Heart left ventricle (tissue), 16 donors: ENCODE data around the gene PPP1R9A. TPM values are rescaled to one million over a fixed set of nuclear protein-coding genes. Genes with fewer than 3 reads are reported as not detected.

ENCODE experiments used
- ATAC-seq, 4 donors: fragments of 200-7000 bp; cut with Tn5 transposase; one replicate each; pipeline ENCODE4 v1.9.1; 2020 to 2022; ENCODE audit warnings: moderate library complexity in 4 of 4, mild to moderate bottlenecking in 3 of 4, moderate number of reproducible peaks in 1 of 4
- DNase-seq, 5 donors: peaks; one replicate each; pipeline ENCODE4 v3.0.0-alpha.2; 2020
- H3K27ac ChIP-seq, 12 donors: fragments of 200-600 bp; sonication (generic) in 4 of 12; one replicate each; pipeline versions ENCODE4 v1.5.0 to v1.8.0; 2016 to 2022; ENCODE audit warnings: mild to moderate bottlenecking in 2 of 12
- H3K27me3 ChIP-seq, 9 donors: fragments of 200-600 bp; sonication (generic) in 2 of 9; one replicate each; pipeline versions ENCODE4 v1.5.1 to v1.8.0; 2016 to 2022; ENCODE audit warnings: mild to moderate bottlenecking in 3 of 9
- H3K36me3 ChIP-seq, 9 donors: fragments of 200-600 bp; sonication (generic) in 2 of 9; one replicate each; pipeline versions ENCODE4 v1.5.0 to v1.8.0; 2018 to 2022; ENCODE audit warnings: mild to moderate bottlenecking in 2 of 9
- H3K4me1 ChIP-seq, 12 donors: fragments of 200-600 bp; sonication (generic) in 4 of 12; one replicate each; pipeline versions ENCODE4 v1.5.0 to v1.8.0; 2016 to 2022; ENCODE audit warnings: mild to moderate bottlenecking in 3 of 12
- H3K4me3 ChIP-seq, 12 donors: fragments of 200-600 bp; sonication (generic) in 4 of 12; one replicate each; pipeline versions ENCODE4 v1.5.0 to v1.8.0; 2017 to 2022; ENCODE audit warnings: mild to moderate bottlenecking in 9 of 12, moderate library complexity in 4 of 12
- H3K9me3 ChIP-seq, 12 donors: fragments of 200-600 bp; sonication (generic) in 4 of 12; one replicate each; pipeline versions ENCODE4 v1.5.0 to v1.8.0; 2016 to 2022; ENCODE audit warnings: mild to moderate bottlenecking in 1 of 12
- POLR2A ChIP-seq, 2 donors: fragments of 450-650 bp; IDR thresholded peaks; one replicate each; pipeline ENCODE4 v1.6.1; 2017; ENCODE audit warnings: antibody characterized with exemption in 2 of 2, mild to moderate bottlenecking in 2 of 2, moderate library complexity in 2 of 2
- WGBS, 4 donors: extraction: QIAGEN DNeasy Blood & Tissue Kit in 2 of 4; methylation state at CpG; one replicate each; pipeline versions ENCODE4 v1.1.5 to v1.1.7; 2013 to 2018; 5-methylcytosine and 5-hydroxymethylcytosine counted together
- intact Hi-C, 10 donors: fragments of 100-400 bp; cut with DNase I; formaldehyde crosslinking; loops; one replicate each; pipeline versions ENCODE4 v1.11.1 to v1.14.2; 2022
- polyA plus RNA-seq, 2 donors: library from polyadenylated mRNA; stranded (reverse); fragments of 200-250 nt; gene quantifications; one replicate each; pipeline ENCODE4 v1.2.3, GENCODE V29; 2013
- total RNA-seq, 9 donors: library from RNA; depleted of rRNA in 2 of 9; stranded (reverse); fragments of >200 nt in 2 of 9; fragmentation: NEBNext Ultra II Directional in 3 of 9; extraction: Animal tissue kit (Norgen Biotek cat#: 25700) in 3 of 9; gene quantifications; one replicate each; pipeline versions ENCODE4 v1.1.0 to v1.2.4, GENCODE V29; 2016 to 2023
- TF ChIP-seq, protein P1 (sequence below), 12 donors: fragments of 200-600 bp; sonication (generic) in 4 of 12; IDR thresholded peaks; one replicate each; pipeline versions ENCODE4 v1.5.0 to v1.8.0; 2018 to 2022; ENCODE audit warnings: antibody characterized with exemption in 12 of 12, mild to moderate bottlenecking in 5 of 12
- donor health status: ischemic (EF 13 %, LVEDD 7.1; RV severe dilation, severe dysfunction).
- donor health status: healthy with polysubstance abuse.
- donor health status: DM: no; HTN: yes; CAD: no.
- donor health status: DM: no; HTN: no; CAD: no.
- donor health status: ischemic (EF 25% LVEDD 6.9; RV normal size, moderate dysfunction).
- donor health status: ischemic (EF 25% LVEDD 5.7; RV mildly dilated, moderate dysfunction).
- donor health status: healthy.
- donor health status: DM: yes; HTN: yes; CAD: no.
- donor health status: ischemic (EF 35%, LVEDD 5.7; RV mildly dilated, moderate dysfunction).
- donor health status: nonischemic (EF 11% LVEDD 7.7; RV severe dilation, severe dysfunction).
- donor health status: DM: yes; HTN: yes; CAD: no.
- donor health status: PGD.
- donor health status: ischemic (EF 29% LVEDD 5.4; RV normal size, mild dysfunction).
- donor health status: nonischemic (EF 23%, LVEDD 6.1; RV moderate dilation, normal function).

The PPP1R9A gene
- total and polyA plus RNA-seq, 11 donors: 3.6 to 42.8 (median 30.0) TPM

DNA sequence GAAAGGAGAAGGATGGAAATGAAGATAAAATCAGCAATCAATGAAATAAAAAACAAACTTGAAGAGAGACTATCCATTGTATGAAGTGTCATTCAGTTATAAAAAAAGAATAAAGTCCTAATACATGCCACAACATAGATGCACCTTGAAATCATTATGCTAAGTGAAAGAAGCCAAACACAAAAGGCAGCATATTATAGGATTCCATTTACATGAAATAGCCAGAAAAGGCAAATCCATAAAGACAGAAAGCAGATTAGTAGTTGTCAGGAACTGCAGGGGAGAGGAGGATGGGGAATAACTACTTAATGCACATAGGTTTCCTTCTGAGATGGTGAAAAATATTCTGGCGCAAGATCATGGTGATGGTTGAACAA, 423.6 kb downstream of the PPP1R9A start:
- peaks cover 0 to 4% (median 0%) of the 10 kb centered on the region in 12 donors for H3K9me3 ChIP-seq
- TF ChIP-seq, protein P1, sequence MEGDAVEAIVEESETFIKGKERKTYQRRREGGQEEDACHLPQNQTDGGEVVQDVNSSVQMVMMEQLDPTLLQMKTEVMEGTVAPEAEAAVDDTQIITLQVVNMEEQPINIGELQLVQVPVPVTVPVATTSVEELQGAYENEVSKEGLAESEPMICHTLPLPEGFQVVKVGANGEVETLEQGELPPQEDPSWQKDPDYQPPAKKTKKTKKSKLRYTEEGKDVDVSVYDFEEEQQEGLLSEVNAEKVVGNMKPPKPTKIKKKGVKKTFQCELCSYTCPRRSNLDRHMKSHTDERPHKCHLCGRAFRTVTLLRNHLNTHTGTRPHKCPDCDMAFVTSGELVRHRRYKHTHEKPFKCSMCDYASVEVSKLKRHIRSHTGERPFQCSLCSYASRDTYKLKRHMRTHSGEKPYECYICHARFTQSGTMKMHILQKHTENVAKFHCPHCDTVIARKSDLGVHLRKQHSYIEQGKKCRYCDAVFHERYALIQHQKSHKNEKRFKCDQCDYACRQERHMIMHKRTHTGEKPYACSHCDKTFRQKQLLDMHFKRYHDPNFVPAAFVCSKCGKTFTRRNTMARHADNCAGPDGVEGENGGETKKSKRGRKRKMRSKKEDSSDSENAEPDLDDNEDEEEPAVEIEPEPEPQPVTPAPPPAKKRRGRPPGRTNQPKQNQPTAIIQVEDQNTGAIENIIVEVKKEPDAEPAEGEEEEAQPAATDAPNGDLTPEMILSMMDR (IDR thresholded peaks at IDR 0.05): no peak
- TF ChIP-seq POLR2A (IDR thresholded peaks at IDR 0.05): no peak
- WGBS, 4 donors: 93 to 100% (median 97%) methylated on average over 1 of the region's 1 CpG
- H3K4me1 ChIP-seq: peaks cover 0 to 5% (median 0%) of the 10 kb centered on the region in 12 donors
- H3K36me3 ChIP-seq: no peaks in the 10 kb centered on the region
- DNase-seq (no peak), ATAC-seq (no peak)
- peak overlapping the region in 9 of 12 donors; percentile 26 to 52 (median 38) for H3K4me3 ChIP-seq
- peaks cover 0 to 4% (median 0%) of the 10 kb centered on the region in 9 donors for H3K27me3 ChIP-seq
- H3K27ac ChIP-seq: no peak overlapping the region
- intact Hi-C loops: no loop called here

DNA sequence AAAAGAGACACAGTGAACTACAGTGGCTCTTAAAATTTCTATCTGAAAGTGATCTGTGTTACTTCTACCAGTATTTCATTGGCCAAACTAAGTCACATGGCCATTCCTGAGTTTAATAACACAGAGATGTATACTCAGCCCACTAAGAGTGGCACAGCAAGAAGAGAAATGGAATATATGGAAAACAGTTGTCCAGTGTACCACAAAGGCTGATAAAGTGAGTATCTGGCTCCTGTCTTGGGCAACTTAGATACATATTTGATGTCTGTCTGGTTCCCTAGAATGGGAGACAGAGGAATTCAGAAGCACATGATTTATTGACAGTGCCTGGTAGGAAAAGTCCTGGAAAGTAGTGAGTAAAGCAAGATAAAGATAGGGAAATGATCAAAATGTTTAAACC, 427.1 kb downstream of the PPP1R9A start:
- Histone ChIP-seq H3K4me1 (peaks cover 0 to 5% (median 0%) of the 10 kb centered on the region in 12 donors), H3K9me3 (peaks cover 0 to 4% (median 0%) of the 10 kb centered on the region in 12 donors)

GRCh38 chr7:95335093-95335492, 427.7 kb downstream of the PPP1R9A start:
- ATAC-seq (no peak), DNase-seq (no peak)
- H3K4me3 ChIP-seq: no peak overlapping the region
- TF ChIP-seq, protein P1 (IDR thresholded peaks at IDR 0.05): no peak
- no peak for TF ChIP-seq POLR2A (IDR thresholded peaks at IDR 0.05)
- H3K36me3 ChIP-seq: no peaks in the 10 kb centered on the region
- intact Hi-C loops: no loop called here
- H3K27ac ChIP-seq: no peak overlapping the region
- peaks cover 0 to 4% (median 0%) of the 10 kb centered on the region in 12 donors for H3K9me3 ChIP-seq
- no peaks in the 10 kb centered on the region for H3K27me3 ChIP-seq
- peaks cover 0 to 5% (median 0%) of the 10 kb centered on the region in 12 donors for H3K4me1 ChIP-seq

More for the DNA sequence above, 427.1 kb downstream of the PPP1R9A start:
- intact Hi-C loops: no loop called here
- DNase-seq (no peak), ATAC-seq (no peak)
- Histone ChIP-seq H3K4me3 (no peak overlapping the region), H3K27me3 (no peaks in the 10 kb centered on the region), H3K36me3 (no peaks in the 10 kb centered on the region), H3K27ac (no peak overlapping the region)
- no peak for TF ChIP-seq POLR2A (IDR thresholded peaks at IDR 0.05)
- TF ChIP-seq, protein P1 (IDR thresholded peaks at IDR 0.05): no peak

DNA sequence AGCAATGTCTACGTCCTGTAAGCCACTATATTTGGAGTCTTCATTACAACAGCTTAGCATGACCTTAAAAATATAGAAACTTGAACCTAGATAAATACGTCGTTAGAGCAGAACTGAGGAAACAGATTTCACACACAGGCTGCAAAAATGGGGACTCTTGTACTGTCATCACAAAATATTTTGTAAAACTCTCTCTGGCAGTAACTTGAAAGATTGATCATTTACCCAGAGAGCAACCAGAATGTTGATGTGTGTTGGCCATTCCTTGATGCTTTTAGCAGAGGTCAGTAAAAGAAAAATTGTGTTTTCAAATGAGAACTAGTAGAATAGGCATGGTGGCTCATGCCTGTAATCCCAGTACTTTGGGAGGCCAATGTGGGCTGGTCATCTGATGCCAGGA, 431.4 kb downstream of the PPP1R9A start:
- peaks cover 0 to under 1% (median 0%) of the 10 kb centered on the region in 12 donors for H3K9me3 ChIP-seq
- no peaks in the 10 kb centered on the region for H3K36me3 ChIP-seq
- ATAC-seq (no peak), DNase-seq (no peak)
- H3K4me1 ChIP-seq: no peaks in the 10 kb centered on the region
- 70 to 79% (median 76%) methylated on average over 3 of the region's 3 CpGs for WGBS, 4 donors
- H3K4me3 ChIP-seq: no peak overlapping the region
- no peak overlapping the region for H3K27ac ChIP-seq
- no peaks in the 10 kb centered on the region for H3K27me3 ChIP-seq
- no peak for TF ChIP-seq POLR2A (IDR thresholded peaks at IDR 0.05)
- TF ChIP-seq, protein P1 (IDR thresholded peaks at IDR 0.05): no peak
- intact Hi-C loops: no loop called here
